Fibroblast of peridontal ligament (primary cell): Measurements from ENCODE around the gene NMUR1.

Experiments used
- DNase-seq: peaks from one replicate; pipeline ENCODE4 v3.0.0-alpha.2; 2010; ENCODE audit errors: extremely low read depth

NMUR1 gene

GRCh38 chr2:231486851-231487596, 43.2 kb downstream of the NMUR1 start:
- DNase-seq: no peak

GRCh38 chr2:231483398-231484329, 46.6 kb downstream of the NMUR1 start:
- DNase-seq: peak; percentile 18

GRCh38 chr2:231482806-231483391, 47.3 kb downstream of the NMUR1 start:
- peak; percentile 55 for DNase-seq

- DNase-seq: no peak
Observed at GRCh38 chr2:231480781-231481180, 49.5 kb downstream of the NMUR1 start.

GRCh38 chr2:231479455-231479854, 50.8 kb downstream of the NMUR1 start:
- DNase-seq: no peak

- DNase-seq: no peak
Observed at GRCh38 chr2:231476920-231477319, 53.3 kb downstream of the NMUR1 start.

- no peak for DNase-seq
Observed at GRCh38 chr2:231475965-231476364, 54.3 kb downstream of the NMUR1 start.
